A673 (cell line): ENCODE data around the gene SPINK8.

Experiments used
- CTCF ChIP-seq: fragments of 300-800, 200-600 bp; sonication (generic); conservative IDR thresholded peaks from 2 replicates; pipeline ENCODE4 v1.5.1; 2017; ENCODE audit warnings: low read depth, mild to moderate bottlenecking, antibody characterized with exemption, low read length, moderate library complexity, mixed read lengths
- EZH2 ChIP-seq: fragments of 200-600 bp; sonication (generic); IDR thresholded peaks from 2 replicates; pipeline ENCODE4 v1.6.1; 2017; ENCODE audit warnings: borderline replicate concordance, low read depth, mild to moderate bottlenecking, mixed read lengths, antibody characterized with exemption, low read length; ENCODE audit not compliant: poor library complexity, severe bottlenecking

DNA sequence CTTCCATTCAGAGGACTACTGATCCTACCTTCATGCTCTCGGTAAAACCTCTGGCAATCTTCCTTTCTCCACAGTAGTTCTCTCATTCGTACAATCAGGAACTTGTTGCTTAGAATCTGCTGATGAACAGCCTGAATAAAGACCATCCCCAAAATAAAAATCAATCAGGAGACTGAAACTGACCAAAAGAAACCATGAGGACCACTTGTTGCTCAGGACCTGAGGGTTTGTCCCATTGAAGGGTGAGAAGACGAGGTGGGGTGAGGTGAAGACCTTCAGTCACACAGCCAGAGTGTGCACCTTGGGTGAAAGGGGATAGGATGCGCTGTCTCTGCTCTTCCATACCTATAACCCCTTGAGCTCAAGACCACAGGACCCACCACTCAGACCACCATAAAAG, 36.8 kb downstream of the SPINK8 start:
- TF ChIP-seq CTCF: no peak
- TF ChIP-seq EZH2: no peak
